K562 (cell line): ENCODE measurements around the gene C16orf86. TPM values are rescaled to one million over a fixed set of nuclear protein-coding genes. Genes with fewer than 3 reads are reported as not detected.
"Not testable (repeated sequence)": the region's sequence is repeated elsewhere in the genome, so short reads cannot be mapped to it uniquely, and the experiment has no call there.

Source experiments
- ATAC-seq: fragments of 200-7000 bp; cut with Tn5 transposase; 3 replicates; pipeline ENCODE4 v1.9.1; 2020; ENCODE audit warnings: moderate library complexity
- BruUV-seq: library from RNA; stranded (reverse); fragments of 400-500 nt; replicated peaks from 2 replicates; lab custom pipeline; 2021; lab: Mats Ljungman, UMichigan
- CTCF ChIA-PET: fragments of 300-600 bp; formaldehyde crosslinking; extraction: SDS; loops from one replicate; lab custom pipeline; 2021; ENCODE audit warnings: low intra/inter-chr PET ratio; lab: Yijun Ruan, JAX
- POLR2A ChIA-PET: fragments of 300-600, 350-650 bp; sonication (Branson Sonifier 250); formaldehyde crosslinking; extraction: SDS; loops from one replicate; lab custom pipeline; 2021; ENCODE audit warnings: antibody characterized with exemption, inconsistent platforms; lab: Yijun Ruan, JAX
- DNase-seq, 4 experiments: peaks; one replicate each; pipeline versions ENCODE4 v3.0.0 to v3.0.0-alpha.2; 2011 to 2018; ENCODE audit warnings: low spot score in 3 of 4, mixed read lengths in 3 of 4; ENCODE audit errors: extremely low read depth in 1 of 4
- FAIRE-seq: peaks from 2 replicates; lab custom pipeline; 2011; peaks lifted over from hg19 to GRCh38; lab: Jason Lieb, UNC
- H2AFZ ChIP-seq: 2 replicates; pipeline ENCODE4 v1.6.0; 2011; ENCODE audit warnings: low read depth, low read length, control low read depth, inconsistent platforms
- H3K27ac ChIP-seq: fragments of 200-600 bp; 3 replicates; pipeline ENCODE4 v1.8.0; 2011; ENCODE audit warnings: low read depth, mild to moderate bottlenecking, control low read depth, inconsistent platforms, low read length, moderate library complexity, mixed read lengths; ENCODE audit errors: extremely low read depth
- H3K27me3 ChIP-seq, 2 experiments: fragments of 300-600 bp in 1 of 2; 2 replicates in 1 of 2; 3 replicates in 1 of 2; pipeline versions ENCODE4 v1.6.0 to v1.8.0; 2011; ENCODE audit warnings: inconsistent platforms in 2 of 2, low read length in 2 of 2, mild to moderate bottlenecking in 1 of 2, mixed read lengths in 1 of 2, moderate library complexity in 1 of 2; ENCODE audit not compliant: control insufficient read depth in 2 of 2, insufficient read depth in 2 of 2
- H3K36me3 ChIP-seq: fragments of 300-600 bp; 3 replicates; pipeline ENCODE4 v1.8.0; 2011; ENCODE audit warnings: mild to moderate bottlenecking, low read length, inconsistent platforms; ENCODE audit not compliant: control insufficient read depth, insufficient read depth
- H3K4me1 ChIP-seq, 2 experiments: fragments of 200-600 bp in 1 of 2; replicated peaks in 1 of 2; 2 replicates in 1 of 2; 3 replicates in 1 of 2; pipeline versions ENCODE4 v1.5.1 to v1.8.0; 2011; ENCODE audit warnings: inconsistent platforms in 2 of 2, low read length in 2 of 2, mild to moderate bottlenecking in 1 of 2, mixed read lengths in 1 of 2, moderate library complexity in 1 of 2; ENCODE audit not compliant: control insufficient read depth in 2 of 2, insufficient read depth in 2 of 2
- H3K4me2 ChIP-seq: 2 replicates; pipeline ENCODE4 v1.6.1; 2011; ENCODE audit warnings: low read length, control low read depth, inconsistent platforms, mixed read lengths; ENCODE audit not compliant: insufficient read depth
- H3K4me3 ChIP-seq: fragments of 200-600 bp; sonication (generic), shearing (Covaris generic); 2 replicates; pipeline ENCODE4 v1.5.1; 2016; ENCODE audit warnings: control low read depth, inconsistent platforms
- H3K79me2 ChIP-seq: fragments of 200-600 bp; 3 replicates; pipeline ENCODE4 v1.8.0; 2011; ENCODE audit warnings: low read length, inconsistent platforms; ENCODE audit not compliant: control insufficient read depth, insufficient read depth
- H3K9ac ChIP-seq, 2 experiments: 2 replicates each; pipeline versions ENCODE4 v1.6.0 to v1.6.1; 2011; ENCODE audit warnings: low read depth in 2 of 2, low read length in 2 of 2, control low read depth in 1 of 2, inconsistent platforms in 1 of 2, mild to moderate bottlenecking in 1 of 2, mixed read lengths in 1 of 2; ENCODE audit not compliant: insufficient read depth in 1 of 2
- H3K9me1 ChIP-seq: one replicate; pipeline ENCODE4 v1.6.0; 2011; ENCODE audit warnings: inconsistent platforms, mild to moderate bottlenecking, low read length, moderate library complexity; ENCODE audit not compliant: control insufficient read depth, insufficient read depth
- H3K9me3 ChIP-seq: replicated peaks from 2 replicates; pipeline ENCODE4 v1.5.1; 2011; ENCODE audit warnings: low read depth, low read length, inconsistent platforms; ENCODE audit not compliant: control insufficient read depth, insufficient read depth
- H4K20me1 ChIP-seq: replicated peaks from 2 replicates; pipeline ENCODE4 v1.6.1; 2011; ENCODE audit warnings: low read length, inconsistent platforms, mixed read lengths; ENCODE audit not compliant: control insufficient read depth, insufficient read depth
- WGBS: fragments of 100-300 bp; shearing (Covaris generic); methylation state at CpG from one replicate; pipeline ENCODE4 v1.1.6; 2016; ENCODE audit warnings: low coverage, mixed read lengths; ENCODE audit not compliant: insufficient coverage; ENCODE audit errors: missing lambda C conversion rate; 5-methylcytosine and 5-hydroxymethylcytosine counted together
- in situ Hi-C: fragments of 300-500 bp; cut with MboI; formaldehyde crosslinking; loops from 4 replicates; pipeline ENCODE4 v1.15.0; 2018; ENCODE audit warnings: inconsistent platforms, mixed read lengths
- intact Hi-C: fragments of 100-400 bp; cut with micrococcal nuclease; formaldehyde crosslinking; loops from 2 replicates; pipeline ENCODE4 v1.14.2; 2022
- polyA plus RNA-seq, 8 experiments: library from polyadenylated mRNA; depleted of rRNA in 4 of 8; stranded (reverse) in 5 of 8; unstranded in 3 of 8; fragments of >200 nt; fragmentation: Nextera tagmentation in 2 of 8; fragmentation: Illumina TruSeq in 1 of 8; extraction: Ambion mirVana in 2 of 8; extraction: Trizol in 1 of 8; gene quantifications; 2 replicates each; pipeline versions ENCODE4 v1.2.1 to v1.2.3, GENCODE V29; 2011 to 2014; ENCODE audit warnings: inconsistent platforms in 1 of 8, missing spikeins in 1 of 8
- total RNA-seq, 7 experiments: library from RNA; depleted of rRNA in 6 of 7; stranded (reverse); fragments of >200 nt in 6 of 7; fragmentation: Illumina TruSeq in 2 of 7; extraction: Trizol in 2 of 7; gene quantifications; 2 replicates each; pipeline versions ENCODE4 v1.2.1 to v1.2.3, GENCODE V29; 2011 to 2021; ENCODE audit warnings: low replicate concordance in 1 of 7
- TF ChIP-seq, protein P1 (sequence below), 2 experiments: fragments of 450-650 bp in 1 of 2; IDR thresholded peaks; 2 replicates each; pipeline ENCODE4 v1.6.1; 2011 to 2017; ENCODE audit warnings: low read depth in 2 of 2, antibody characterized with exemption in 1 of 2, borderline replicate concordance in 1 of 2, low read length in 1 of 2, mild to moderate bottlenecking in 1 of 2, mixed read lengths in 1 of 2; ENCODE audit not compliant: control insufficient read depth in 1 of 2

The C16orf86 gene
- total and polyA plus RNA-seq, 9 of the 15 experiments (the other 6 are each of a cell fraction or from before 2014, with no cell fraction given) = 0.13 to 1.2 (median 0.27) TPM; not detected in 3

DNA sequence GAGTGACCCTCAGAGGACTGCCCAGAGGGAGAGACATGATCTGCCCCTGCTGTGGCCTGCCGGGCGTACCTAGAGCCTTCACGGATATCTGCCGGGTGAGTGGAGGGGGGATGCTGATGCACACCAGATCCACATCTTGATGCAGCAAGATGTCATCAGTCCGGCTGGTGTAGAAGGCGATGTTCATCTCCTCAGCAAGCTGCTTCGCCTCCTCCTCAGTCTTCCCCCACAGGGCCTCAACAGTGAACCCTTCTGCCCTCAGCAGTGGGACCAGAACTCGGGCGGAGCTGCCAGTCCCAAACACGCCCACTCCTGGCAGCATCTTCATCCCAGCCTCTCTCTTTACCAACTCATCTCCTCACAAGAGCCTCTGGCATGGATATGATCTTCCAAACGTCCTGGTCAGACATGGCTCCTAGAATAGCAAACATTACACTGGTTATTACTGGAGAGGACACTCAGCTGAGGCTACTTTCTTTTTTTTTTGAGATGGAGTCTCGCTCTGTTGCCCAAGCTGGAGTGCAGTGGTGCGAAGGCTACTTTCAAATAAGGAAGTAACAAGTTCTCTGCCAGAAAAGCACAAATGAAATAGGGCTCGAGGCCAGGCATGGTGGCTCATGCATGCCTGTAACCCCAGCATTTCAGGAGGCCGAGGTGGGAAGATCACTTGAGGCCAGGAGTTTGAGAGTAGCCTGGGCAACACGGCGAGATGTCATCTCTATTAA is 18.9 kb downstream of the C16orf86 start (continued):
- TF ChIP-seq, protein P1, sequence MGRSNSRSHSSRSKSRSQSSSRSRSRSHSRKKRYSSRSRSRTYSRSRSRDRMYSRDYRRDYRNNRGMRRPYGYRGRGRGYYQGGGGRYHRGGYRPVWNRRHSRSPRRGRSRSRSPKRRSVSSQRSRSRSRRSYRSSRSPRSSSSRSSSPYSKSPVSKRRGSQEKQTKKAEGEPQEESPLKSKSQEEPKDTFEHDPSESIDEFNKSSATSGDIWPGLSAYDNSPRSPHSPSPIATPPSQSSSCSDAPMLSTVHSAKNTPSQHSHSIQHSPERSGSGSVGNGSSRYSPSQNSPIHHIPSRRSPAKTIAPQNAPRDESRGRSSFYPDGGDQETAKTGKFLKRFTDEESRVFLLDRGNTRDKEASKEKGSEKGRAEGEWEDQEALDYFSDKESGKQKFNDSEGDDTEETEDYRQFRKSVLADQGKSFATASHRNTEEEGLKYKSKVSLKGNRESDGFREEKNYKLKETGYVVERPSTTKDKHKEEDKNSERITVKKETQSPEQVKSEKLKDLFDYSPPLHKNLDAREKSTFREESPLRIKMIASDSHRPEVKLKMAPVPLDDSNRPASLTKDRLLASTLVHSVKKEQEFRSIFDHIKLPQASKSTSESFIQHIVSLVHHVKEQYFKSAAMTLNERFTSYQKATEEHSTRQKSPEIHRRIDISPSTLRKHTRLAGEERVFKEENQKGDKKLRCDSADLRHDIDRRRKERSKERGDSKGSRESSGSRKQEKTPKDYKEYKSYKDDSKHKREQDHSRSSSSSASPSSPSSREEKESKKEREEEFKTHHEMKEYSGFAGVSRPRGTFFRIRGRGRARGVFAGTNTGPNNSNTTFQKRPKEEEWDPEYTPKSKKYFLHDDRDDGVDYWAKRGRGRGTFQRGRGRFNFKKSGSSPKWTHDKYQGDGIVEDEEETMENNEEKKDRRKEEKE (IDR thresholded peaks at IDR 0.05; ENCODE audit: borderline replicate concordance in 1 of 2, control insufficient read depth in 1 of 2, low read depth in 2 of 2, low read length in 1 of 2) = no peak
- TF ChIP-seq, all 486 proteins: peak for 0

DNA sequence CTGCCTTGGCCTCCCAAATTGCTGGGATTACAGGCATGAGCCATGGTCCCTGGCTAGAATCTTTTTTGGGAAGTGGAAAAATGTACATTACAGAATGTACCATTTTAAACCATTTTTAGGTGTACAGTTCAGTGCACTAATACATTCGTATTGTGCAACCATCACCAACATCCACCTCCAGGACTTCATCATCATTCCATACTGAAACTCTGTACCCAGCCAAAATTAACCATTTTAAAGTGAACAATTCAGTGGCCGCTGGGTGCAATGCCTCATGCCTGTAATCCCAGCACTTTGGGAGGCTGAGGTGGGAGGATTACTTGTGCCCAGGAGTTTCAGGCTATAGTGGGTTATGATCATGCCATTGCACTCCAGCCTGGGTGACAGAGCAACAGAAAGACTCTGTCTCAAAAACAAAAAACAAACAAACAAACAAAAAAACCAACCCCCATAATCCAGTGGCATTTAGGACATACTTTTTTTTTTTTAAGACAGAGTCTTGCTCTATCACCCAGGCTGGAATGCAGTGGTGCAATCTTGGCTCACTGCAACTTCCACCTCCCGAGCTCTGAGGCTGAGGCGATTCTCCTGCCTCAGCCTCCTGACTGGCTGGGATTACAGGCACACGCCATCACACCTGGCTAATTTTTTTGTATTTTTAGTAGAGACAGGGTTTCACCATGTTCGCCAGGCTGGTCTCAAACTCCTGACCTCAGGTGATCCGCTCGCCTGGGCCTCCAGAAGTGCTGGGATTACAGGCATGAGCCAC is 27.1 kb downstream of the C16orf86 start:
- H3K79me2 ChIP-seq, H3K27me3 ChIP-seq, H3K27ac ChIP-seq, H3K36me3 ChIP-seq, in situ Hi-C loops, H4K20me1 ChIP-seq, DNase-seq, BruUV-seq, ATAC-seq, H3K9me1 ChIP-seq, FAIRE-seq, H3K4me2 ChIP-seq, H3K9ac ChIP-seq, intact Hi-C loops, H2AFZ ChIP-seq, H3K4me1 ChIP-seq, H3K9me3 ChIP-seq, H3K4me3 ChIP-seq: not testable (repeated sequence)
- POLR2A ChIA-PET = interaction anchor here (0.9 kb wide), 1 partner anchor 242 kb away, joined by 3 read pairs; no protein-coding TSS in a partner anchor
- WGBS = 77% methylated on average over 8 of the region's 8 CpGs
- CTCF ChIA-PET = interaction anchor here (0.7 kb wide), 1 partner anchor 192 kb away, joined by 5 read pairs; no protein-coding TSS in a partner anchor
